ENCODE measurements around the gene GRIK1.
"Not testable (repeated sequence)": the region's sequence is repeated elsewhere in the genome, so short reads cannot be mapped to it uniquely, and the experiment has no call there.

Gene GRIK1

DNA sequence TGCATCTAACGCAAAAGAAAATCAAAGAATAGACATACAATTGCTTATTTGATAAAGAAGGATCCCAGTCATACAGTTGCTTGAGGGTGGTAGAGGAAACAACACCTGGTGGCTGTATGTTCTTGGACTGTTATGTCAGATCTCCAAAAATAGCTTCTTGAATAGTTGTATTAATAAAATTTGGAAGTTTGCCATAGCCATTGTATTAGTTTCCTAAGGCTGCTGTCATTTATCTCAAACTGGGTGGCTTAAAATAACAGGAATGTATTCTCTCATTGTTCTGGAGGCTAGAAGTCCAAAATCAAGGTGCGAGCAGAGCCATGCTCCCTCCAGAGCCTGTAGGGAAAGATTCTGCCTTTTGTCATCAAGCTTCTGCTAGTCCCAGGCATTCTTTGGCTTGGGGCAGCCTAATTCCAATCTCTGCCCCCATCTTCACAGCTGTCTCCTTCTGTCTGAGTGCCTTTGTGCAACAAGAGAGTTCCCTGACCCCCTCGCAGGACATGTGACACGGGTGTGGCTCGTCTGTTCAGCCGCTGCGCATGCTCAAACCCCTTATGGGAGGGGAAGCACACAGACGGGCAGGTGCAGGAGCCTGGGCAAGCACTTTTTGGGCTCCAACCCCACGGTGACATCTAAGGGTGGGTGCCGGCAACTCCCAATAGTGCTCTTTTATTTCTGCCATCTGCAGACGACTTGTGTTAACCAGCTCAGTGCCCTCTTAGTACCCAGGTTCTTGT lies 21.7 kb upstream of the GRIK1 start:
- no peaks in the 10 kb centered on the region for H3K9me3 ChIP-seq (ENCODE audit: low read length)
- H3K27ac ChIP-seq (ENCODE audit: low read depth, low read length, poor library complexity, severe bottlenecking): no peak overlapping the region
- H3F3A ChIP-seq (ENCODE audit: insufficient read depth, low read length): no peaks in the 10 kb centered on the region
- H3K36me3 ChIP-seq (ENCODE audit: insufficient read depth, low read length): no peaks in the 10 kb centered on the region
- no peaks in the 10 kb centered on the region for H3K4me1 ChIP-seq (ENCODE audit: insufficient read depth, low read length, severe bottlenecking)
- H3K9ac ChIP-seq (ENCODE audit: low read length): no peak overlapping the region
- H3K4me3 ChIP-seq (ENCODE audit: low read depth, low read length, poor library complexity, severe bottlenecking): no peak overlapping the region
- H3K79me2 ChIP-seq (ENCODE audit: insufficient read depth, low read length): no peaks in the 10 kb centered on the region
- no peaks in the 10 kb centered on the region; the same call in 1 of the 2 replicates for H3K9me2 ChIP-seq (ENCODE audit: low read depth, low read length)
- no peaks in the 10 kb centered on the region for H3K27me3 ChIP-seq (ENCODE audit: insufficient read depth, low read length)
- TF ChIP-seq, protein P1, sequence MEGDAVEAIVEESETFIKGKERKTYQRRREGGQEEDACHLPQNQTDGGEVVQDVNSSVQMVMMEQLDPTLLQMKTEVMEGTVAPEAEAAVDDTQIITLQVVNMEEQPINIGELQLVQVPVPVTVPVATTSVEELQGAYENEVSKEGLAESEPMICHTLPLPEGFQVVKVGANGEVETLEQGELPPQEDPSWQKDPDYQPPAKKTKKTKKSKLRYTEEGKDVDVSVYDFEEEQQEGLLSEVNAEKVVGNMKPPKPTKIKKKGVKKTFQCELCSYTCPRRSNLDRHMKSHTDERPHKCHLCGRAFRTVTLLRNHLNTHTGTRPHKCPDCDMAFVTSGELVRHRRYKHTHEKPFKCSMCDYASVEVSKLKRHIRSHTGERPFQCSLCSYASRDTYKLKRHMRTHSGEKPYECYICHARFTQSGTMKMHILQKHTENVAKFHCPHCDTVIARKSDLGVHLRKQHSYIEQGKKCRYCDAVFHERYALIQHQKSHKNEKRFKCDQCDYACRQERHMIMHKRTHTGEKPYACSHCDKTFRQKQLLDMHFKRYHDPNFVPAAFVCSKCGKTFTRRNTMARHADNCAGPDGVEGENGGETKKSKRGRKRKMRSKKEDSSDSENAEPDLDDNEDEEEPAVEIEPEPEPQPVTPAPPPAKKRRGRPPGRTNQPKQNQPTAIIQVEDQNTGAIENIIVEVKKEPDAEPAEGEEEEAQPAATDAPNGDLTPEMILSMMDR (IDR thresholded peaks at IDR 0.05; ENCODE audit: low read length): no peak
- no peak for TF ChIP-seq EZH2 (IDR thresholded peaks at IDR 0.05; ENCODE audit: borderline replicate concordance, low read length)
- no peak overlapping the region for H2AFZ ChIP-seq (ENCODE audit: low read length)
- H4K20me1 ChIP-seq (ENCODE audit: insufficient read depth, low read length): no peaks in the 10 kb centered on the region
- H3K4me2 ChIP-seq (ENCODE audit: low read length): no peak overlapping the region

DNA sequence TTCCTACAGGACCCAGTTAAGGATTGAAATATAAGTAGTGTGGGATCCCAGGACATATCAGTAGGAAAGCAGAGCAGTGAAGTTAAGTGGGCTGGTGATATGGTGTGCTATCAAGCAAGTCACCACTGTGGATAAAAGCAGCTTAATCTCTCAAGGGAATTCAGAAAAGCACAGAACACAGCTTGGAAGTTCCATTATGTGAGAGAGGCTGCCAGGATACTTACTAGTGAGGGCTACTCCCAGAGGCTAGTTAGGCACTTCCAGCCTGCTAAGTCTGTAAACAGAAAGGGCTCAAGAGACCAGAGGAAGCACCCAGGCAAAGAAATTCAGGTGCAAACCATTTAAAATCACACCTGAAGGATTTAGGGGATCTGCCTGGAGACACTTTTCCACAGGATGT lies 18.8 kb upstream of the GRIK1 start:
- Histone ChIP-seq H3K27me3 (ENCODE audit: insufficient read depth, low read length) (no peaks in the 10 kb centered on the region), H3F3A (ENCODE audit: insufficient read depth, low read length) (no peaks in the 10 kb centered on the region), H3K4me1 (ENCODE audit: insufficient read depth, low read length, severe bottlenecking) (no peaks in the 10 kb centered on the region), H3K9me2 (ENCODE audit: low read depth, low read length) (no peaks in the 10 kb centered on the region; the same call in 1 of the 2 replicates), H3K27ac (ENCODE audit: low read depth, low read length, poor library complexity, severe bottlenecking) (no peak overlapping the region), H3K4me3 (ENCODE audit: low read depth, low read length, poor library complexity, severe bottlenecking) (no peak overlapping the region), H4K20me1 (ENCODE audit: insufficient read depth, low read length) (no peaks in the 10 kb centered on the region), H3K9me3 (ENCODE audit: low read length) (no peaks in the 10 kb centered on the region), H3K79me2 (ENCODE audit: insufficient read depth, low read length) (no peaks in the 10 kb centered on the region), H2AFZ (ENCODE audit: low read length) (no peak overlapping the region), H3K4me2 (ENCODE audit: low read length) (no peak overlapping the region), H3K36me3 (ENCODE audit: insufficient read depth, low read length) (no peaks in the 10 kb centered on the region), H3K9ac (ENCODE audit: low read length) (no peak overlapping the region)
- TF ChIP-seq, protein P1 (IDR thresholded peaks at IDR 0.05; ENCODE audit: low read length): no peak
- TF ChIP-seq EZH2 (IDR thresholded peaks at IDR 0.05; ENCODE audit: borderline replicate concordance, low read length): no peak

DNA sequence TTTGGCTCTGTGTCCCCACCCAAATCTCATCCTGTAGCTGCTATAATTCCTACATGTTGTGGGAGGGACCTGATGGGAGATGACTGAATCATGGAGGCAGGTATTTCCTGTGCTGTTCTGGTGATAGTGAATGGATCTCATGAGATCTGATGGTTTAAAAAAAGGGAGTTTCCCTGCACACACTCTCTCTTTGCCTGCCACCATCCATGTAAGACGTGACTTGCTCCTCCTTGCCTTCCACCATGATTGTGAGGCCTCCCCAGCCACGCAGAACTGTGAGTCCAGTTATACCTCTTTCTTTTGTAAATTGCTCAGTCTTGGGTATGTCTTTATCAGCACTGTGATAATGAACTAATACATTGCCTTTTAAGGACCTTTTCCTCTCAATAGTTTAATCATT lies 18.2 kb upstream of the GRIK1 start:
- H3K4me1 ChIP-seq (ENCODE audit: insufficient read depth, low read length, severe bottlenecking); H4K20me1 ChIP-seq (ENCODE audit: insufficient read depth, low read length); H3K9me2 ChIP-seq (ENCODE audit: low read depth, low read length); H3K9ac ChIP-seq (ENCODE audit: low read length); H3F3A ChIP-seq (ENCODE audit: insufficient read depth, low read length); H3K36me3 ChIP-seq (ENCODE audit: insufficient read depth, low read length); H3K9me3 ChIP-seq (ENCODE audit: low read length); H3K27ac ChIP-seq (ENCODE audit: low read depth, low read length, poor library complexity, severe bottlenecking); H3K4me2 ChIP-seq (ENCODE audit: low read length); H3K27me3 ChIP-seq (ENCODE audit: insufficient read depth, low read length); H3K79me2 ChIP-seq (ENCODE audit: insufficient read depth, low read length); H3K4me3 ChIP-seq (ENCODE audit: low read depth, low read length, poor library complexity, severe bottlenecking); H2AFZ ChIP-seq (ENCODE audit: low read length): not testable (repeated sequence)

DNA sequence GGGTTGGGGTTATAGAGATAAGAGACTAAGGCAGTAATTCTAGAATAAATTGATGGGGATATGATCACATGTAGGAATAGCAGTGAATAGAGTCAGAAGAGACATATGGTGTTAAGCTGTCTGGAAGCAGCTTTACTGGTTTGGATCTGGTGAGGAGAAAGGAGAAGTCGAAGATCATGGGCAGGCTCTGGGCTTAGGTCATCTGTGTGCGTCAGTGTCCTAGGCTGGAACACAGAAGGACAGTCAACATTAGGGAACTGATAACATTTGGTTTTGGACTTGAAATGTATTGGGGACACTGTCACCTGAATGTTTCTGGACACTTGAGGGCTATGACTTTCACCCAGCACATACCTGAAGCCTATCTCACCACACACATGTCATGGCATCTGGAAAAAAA lies 13.9 kb upstream of the GRIK1 start:
- Histone ChIP-seq H3K27ac (ENCODE audit: low read depth, low read length, poor library complexity, severe bottlenecking) (no peak overlapping the region), H3K4me3 (ENCODE audit: low read depth, low read length, poor library complexity, severe bottlenecking) (no peak overlapping the region), H3K36me3 (ENCODE audit: insufficient read depth, low read length) (no peaks in the 10 kb centered on the region), H3K9me2 (ENCODE audit: low read depth, low read length) (no peaks in the 10 kb centered on the region), H3K4me2 (ENCODE audit: low read length) (no peak overlapping the region), H2AFZ (ENCODE audit: low read length) (no peak overlapping the region), H3K79me2 (ENCODE audit: insufficient read depth, low read length) (no peaks in the 10 kb centered on the region), H3K9me3 (ENCODE audit: low read length) (no peaks in the 10 kb centered on the region), H4K20me1 (ENCODE audit: insufficient read depth, low read length) (no peaks in the 10 kb centered on the region), H3K4me1 (ENCODE audit: insufficient read depth, low read length, severe bottlenecking) (no peaks in the 10 kb centered on the region), H3F3A (ENCODE audit: insufficient read depth, low read length) (no peaks in the 10 kb centered on the region), H3K27me3 (ENCODE audit: insufficient read depth, low read length) (no peaks in the 10 kb centered on the region), H3K9ac (ENCODE audit: low read length) (no peak overlapping the region)
- TF ChIP-seq, protein P1 (IDR thresholded peaks at IDR 0.05; ENCODE audit: low read length): no peak
